ENCODE results near the gene ATP9B.

The ATP9B gene

DNA sequence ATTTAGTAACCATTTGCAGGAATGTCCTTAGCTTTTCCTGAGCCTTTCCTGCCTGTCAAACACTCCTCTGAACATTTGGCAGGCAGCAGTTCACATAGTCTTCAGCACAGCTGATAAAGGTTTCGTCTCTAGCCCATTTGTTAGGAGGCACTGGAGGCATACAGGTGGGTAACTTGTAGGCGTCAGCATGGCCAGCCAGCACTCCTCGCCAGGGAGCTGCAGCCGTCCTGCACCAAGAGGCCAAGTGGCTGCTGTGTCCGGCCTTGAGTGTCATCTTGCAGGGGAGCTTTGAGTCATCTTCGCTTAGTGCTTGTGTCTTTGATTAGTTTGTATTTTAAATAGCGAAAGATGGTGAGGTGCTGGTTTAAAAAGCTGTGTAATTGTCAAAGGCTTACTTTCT lies 206.3 kb downstream of the ATP9B start:
- Histone ChIP-seq H3K4me3 (ENCODE audit: low read depth, low read length) (no peak overlapping the region), H3K4me1 (ENCODE audit: control insufficient read depth, insufficient read depth, low read length) (no peaks in the 10 kb centered on the region), H3K27ac (ENCODE audit: extremely low read depth, low read depth, low read length) (no peak overlapping the region), H3K9me3 (ENCODE audit: control insufficient read depth, insufficient read depth, low read depth, low read length) (no peaks in the 10 kb centered on the region), H3K36me3 (ENCODE audit: control insufficient read depth in 2 of 2, insufficient read depth in 1 of 2, low read length in 2 of 2) (no peaks in the 10 kb centered on the region; a peak in 1 of 3 replicates)
- ChIA-PET CTCF (interaction anchor here (1.9 kb wide), 1 partner anchor 10 kb away, joined by 5 read pairs; no protein-coding TSS in a partner anchor), POLR2A (no interaction called here)
- TF ChIP-seq GLI4 (tag by site-specific recombination; IDR thresholded peaks at IDR 0.05) (no peak), HOXC10 (CRISPR knock-in tag; IDR thresholded peaks at IDR 0.05) (no peak), ZNF792 (tag by site-specific recombination; IDR thresholded peaks at IDR 0.05) (no peak), ZNF624 (tag by site-specific recombination; IDR thresholded peaks at IDR 0.05) (no peak), ZNF138 (tag by site-specific recombination; IDR thresholded peaks at IDR 0.05; ENCODE audit: borderline replicate concordance) (no peak), ZNF394 (tag by site-specific recombination; IDR thresholded peaks at IDR 0.05; ENCODE audit: borderline replicate concordance) (no peak), ZNF768 (tag by site-specific recombination; IDR thresholded peaks at IDR 0.05) (no peak), ZNF654 (tag by site-specific recombination; IDR thresholded peaks at IDR 0.05; ENCODE audit: low read depth) (no peak), ZNF776 (tag by site-specific recombination; IDR thresholded peaks at IDR 0.05; ENCODE audit: borderline replicate concordance) (no peak), MYNN (tag by site-specific recombination; IDR thresholded peaks at IDR 0.05; ENCODE audit: borderline replicate concordance) (no peak), SETDB1 (IDR thresholded peaks at IDR 0.05; ENCODE audit: insufficient read length, low read length) (no peak), ZNF202 (tag by site-specific recombination; IDR thresholded peaks at IDR 0.05; ENCODE audit: borderline replicate concordance) (no peak), REPIN1 (tag by site-specific recombination; IDR thresholded peaks at IDR 0.05; ENCODE audit: low read depth) (no peak), ZNF530 (tag by site-specific recombination; IDR thresholded peaks at IDR 0.05; ENCODE audit: low read depth) (no peak), ZSCAN23 (tag by site-specific recombination; IDR thresholded peaks at IDR 0.05) (no peak), ZNF571 (tag by site-specific recombination; IDR thresholded peaks at IDR 0.05) (no peak)
- TF ChIP-seq, protein P1, sequence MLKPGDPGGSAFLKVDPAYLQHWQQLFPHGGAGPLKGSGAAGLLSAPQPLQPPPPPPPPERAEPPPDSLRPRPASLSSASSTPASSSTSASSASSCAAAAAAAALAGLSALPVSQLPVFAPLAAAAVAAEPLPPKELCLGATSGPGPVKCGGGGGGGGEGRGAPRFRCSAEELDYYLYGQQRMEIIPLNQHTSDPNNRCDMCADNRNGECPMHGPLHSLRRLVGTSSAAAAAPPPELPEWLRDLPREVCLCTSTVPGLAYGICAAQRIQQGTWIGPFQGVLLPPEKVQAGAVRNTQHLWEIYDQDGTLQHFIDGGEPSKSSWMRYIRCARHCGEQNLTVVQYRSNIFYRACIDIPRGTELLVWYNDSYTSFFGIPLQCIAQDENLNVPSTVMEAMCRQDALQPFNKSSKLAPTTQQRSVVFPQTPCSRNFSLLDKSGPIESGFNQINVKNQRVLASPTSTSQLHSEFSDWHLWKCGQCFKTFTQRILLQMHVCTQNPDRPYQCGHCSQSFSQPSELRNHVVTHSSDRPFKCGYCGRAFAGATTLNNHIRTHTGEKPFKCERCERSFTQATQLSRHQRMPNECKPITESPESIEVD (tag by site-specific recombination; IDR thresholded peaks at IDR 0.05) = no peak
- TF ChIP-seq, protein P2, sequence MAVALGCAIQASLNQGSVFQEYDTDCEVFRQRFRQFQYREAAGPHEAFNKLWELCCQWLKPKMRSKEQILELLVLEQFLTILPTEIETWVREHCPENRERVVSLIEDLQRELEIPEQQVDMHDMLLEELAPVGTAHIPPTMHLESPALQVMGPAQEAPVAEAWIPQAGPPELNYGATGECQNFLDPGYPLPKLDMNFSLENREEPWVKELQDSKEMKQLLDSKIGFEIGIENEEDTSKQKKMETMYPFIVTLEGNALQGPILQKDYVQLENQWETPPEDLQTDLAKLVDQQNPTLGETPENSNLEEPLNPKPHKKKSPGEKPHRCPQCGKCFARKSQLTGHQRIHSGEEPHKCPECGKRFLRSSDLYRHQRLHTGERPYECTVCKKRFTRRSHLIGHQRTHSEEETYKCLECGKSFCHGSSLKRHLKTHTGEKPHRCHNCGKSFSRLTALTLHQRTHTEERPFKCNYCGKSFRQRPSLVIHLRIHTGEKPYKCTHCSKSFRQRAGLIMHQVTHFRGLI (tag by site-specific recombination; IDR thresholded peaks at IDR 0.05) = no peak
- TF ChIP-seq, protein P3, sequence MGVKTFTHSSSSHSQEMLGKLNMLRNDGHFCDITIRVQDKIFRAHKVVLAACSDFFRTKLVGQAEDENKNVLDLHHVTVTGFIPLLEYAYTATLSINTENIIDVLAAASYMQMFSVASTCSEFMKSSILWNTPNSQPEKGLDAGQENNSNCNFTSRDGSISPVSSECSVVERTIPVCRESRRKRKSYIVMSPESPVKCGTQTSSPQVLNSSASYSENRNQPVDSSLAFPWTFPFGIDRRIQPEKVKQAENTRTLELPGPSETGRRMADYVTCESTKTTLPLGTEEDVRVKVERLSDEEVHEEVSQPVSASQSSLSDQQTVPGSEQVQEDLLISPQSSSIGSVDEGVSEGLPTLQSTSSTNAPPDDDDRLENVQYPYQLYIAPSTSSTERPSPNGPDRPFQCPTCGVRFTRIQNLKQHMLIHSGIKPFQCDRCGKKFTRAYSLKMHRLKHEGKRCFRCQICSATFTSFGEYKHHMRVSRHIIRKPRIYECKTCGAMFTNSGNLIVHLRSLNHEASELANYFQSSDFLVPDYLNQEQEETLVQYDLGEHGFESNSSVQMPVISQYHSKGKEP (tag by site-specific recombination; IDR thresholded peaks at IDR 0.05) = no peak

DNA sequence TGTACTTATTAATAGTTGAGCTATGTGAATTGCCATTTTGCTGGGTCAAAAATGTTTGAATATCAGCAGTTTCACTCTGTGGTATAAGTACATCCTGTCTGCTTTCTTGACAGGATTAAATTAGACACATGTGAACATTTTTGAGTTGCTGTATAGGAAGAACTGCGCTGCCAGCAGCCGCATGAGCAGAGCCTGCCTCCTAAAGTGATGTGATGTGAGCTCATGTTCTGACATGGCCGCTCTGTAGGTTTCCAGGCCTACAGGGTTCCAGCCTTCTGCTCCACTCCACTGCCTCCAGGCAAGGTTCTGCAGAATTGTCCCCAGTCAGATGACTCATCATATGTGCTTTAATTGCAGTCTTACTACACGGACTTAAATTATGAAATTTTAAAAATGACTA lies 206.8 kb downstream of the ATP9B start:
- Histone ChIP-seq H3K4me3 (ENCODE audit: low read depth, low read length) (no peak overlapping the region), H3K27ac (ENCODE audit: extremely low read depth, low read depth, low read length) (no peak overlapping the region), H3K9me3 (ENCODE audit: control insufficient read depth, insufficient read depth, low read depth, low read length) (no peaks in the 10 kb centered on the region), H3K36me3 (ENCODE audit: control insufficient read depth in 2 of 2, insufficient read depth in 1 of 2, low read length in 2 of 2) (no peaks in the 10 kb centered on the region; a peak in 1 of 3 replicates), H3K4me1 (ENCODE audit: control insufficient read depth, insufficient read depth, low read length) (no peaks in the 10 kb centered on the region)
- ChIA-PET CTCF (no interaction called here), POLR2A (no interaction called here)
- TF ChIP-seq ZSCAN16 (tag by site-specific recombination; IDR thresholded peaks at IDR 0.05) (no peak), SP7 (tag by site-specific recombination; IDR thresholded peaks at IDR 0.05) (no peak), ZNF837 (tag by site-specific recombination; IDR thresholded peaks at IDR 0.05) (no peak)
- TF ChIP-seq, protein P4, sequence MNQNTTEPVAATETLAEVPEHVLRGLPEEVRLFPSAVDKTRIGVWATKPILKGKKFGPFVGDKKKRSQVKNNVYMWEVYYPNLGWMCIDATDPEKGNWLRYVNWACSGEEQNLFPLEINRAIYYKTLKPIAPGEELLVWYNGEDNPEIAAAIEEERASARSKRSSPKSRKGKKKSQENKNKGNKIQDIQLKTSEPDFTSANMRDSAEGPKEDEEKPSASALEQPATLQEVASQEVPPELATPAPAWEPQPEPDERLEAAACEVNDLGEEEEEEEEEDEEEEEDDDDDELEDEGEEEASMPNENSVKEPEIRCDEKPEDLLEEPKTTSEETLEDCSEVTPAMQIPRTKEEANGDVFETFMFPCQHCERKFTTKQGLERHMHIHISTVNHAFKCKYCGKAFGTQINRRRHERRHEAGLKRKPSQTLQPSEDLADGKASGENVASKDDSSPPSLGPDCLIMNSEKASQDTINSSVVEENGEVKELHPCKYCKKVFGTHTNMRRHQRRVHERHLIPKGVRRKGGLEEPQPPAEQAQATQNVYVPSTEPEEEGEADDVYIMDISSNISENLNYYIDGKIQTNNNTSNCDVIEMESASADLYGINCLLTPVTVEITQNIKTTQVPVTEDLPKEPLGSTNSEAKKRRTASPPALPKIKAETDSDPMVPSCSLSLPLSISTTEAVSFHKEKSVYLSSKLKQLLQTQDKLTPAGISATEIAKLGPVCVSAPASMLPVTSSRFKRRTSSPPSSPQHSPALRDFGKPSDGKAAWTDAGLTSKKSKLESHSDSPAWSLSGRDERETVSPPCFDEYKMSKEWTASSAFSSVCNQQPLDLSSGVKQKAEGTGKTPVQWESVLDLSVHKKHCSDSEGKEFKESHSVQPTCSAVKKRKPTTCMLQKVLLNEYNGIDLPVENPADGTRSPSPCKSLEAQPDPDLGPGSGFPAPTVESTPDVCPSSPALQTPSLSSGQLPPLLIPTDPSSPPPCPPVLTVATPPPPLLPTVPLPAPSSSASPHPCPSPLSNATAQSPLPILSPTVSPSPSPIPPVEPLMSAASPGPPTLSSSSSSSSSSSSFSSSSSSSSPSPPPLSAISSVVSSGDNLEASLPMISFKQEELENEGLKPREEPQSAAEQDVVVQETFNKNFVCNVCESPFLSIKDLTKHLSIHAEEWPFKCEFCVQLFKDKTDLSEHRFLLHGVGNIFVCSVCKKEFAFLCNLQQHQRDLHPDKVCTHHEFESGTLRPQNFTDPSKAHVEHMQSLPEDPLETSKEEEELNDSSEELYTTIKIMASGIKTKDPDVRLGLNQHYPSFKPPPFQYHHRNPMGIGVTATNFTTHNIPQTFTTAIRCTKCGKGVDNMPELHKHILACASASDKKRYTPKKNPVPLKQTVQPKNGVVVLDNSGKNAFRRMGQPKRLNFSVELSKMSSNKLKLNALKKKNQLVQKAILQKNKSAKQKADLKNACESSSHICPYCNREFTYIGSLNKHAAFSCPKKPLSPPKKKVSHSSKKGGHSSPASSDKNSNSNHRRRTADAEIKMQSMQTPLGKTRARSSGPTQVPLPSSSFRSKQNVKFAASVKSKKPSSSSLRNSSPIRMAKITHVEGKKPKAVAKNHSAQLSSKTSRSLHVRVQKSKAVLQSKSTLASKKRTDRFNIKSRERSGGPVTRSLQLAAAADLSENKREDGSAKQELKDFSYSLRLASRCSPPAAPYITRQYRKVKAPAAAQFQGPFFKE (tag by site-specific recombination; IDR thresholded peaks at IDR 0.05; ENCODE audit: borderline replicate concordance) = no peak
- TF ChIP-seq, protein P5, sequence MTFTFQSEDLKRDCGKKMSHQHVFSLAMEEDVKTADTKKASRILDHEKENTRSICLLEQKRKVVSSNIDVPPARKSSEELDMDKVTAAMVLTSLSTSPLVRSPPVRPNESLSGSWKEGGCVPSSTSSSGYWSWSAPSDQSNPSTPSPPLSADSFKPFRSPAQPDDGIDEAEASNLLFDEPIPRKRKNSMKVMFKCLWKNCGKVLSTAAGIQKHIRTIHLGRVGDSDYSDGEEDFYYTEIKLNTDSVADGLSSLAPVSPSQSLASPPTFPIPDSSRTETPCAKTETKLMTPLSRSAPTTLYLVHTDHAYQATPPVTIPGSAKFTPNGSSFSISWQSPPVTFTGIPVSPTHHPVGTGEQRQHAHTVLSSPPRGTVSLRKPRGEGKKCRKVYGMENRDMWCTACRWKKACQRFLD (tag by site-specific recombination; IDR thresholded peaks at IDR 0.05) = no peak

Data from HEK293 (cell line).